ACHN (cell line): Measurements from ENCODE around the gene HPN.
"Not testable (repeated sequence)": the region's sequence is repeated elsewhere in the genome, so short reads cannot be mapped to it uniquely, and the experiment has no call there.

Experiments used
- DNase-seq: peaks from one replicate; pipeline ENCODE4 v3.0.0-alpha.2; 2015
- in situ Hi-C: cut with HindIII; loops from 2 replicates; pipeline ENCODE4 v1.10.0; 2017; ENCODE audit warnings: low sequenced_read_pairs, low pct_ligation_motif_present, low pct_unique_long_range_greater_than_20kb

Gene HPN

DNA sequence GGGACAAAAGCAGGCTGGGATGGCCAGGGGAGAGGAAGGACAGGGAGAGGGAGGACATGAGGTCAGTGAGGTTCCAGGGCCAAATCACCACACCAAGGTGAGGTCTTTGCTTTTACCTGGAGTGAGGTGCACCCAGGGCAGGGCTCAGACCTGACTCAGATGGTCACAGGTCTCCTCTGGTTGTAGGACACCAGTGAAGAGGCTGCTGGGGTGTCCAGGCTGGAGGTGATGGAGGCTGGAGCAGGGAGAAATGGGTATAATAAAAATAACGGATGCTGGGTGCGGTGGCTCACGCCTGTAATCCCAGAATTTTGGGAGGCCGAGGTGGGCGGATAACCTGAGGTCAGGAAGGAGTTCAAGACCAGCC lies 34.5 kb upstream of the HPN start:
- in situ Hi-C loops = no loop called here
- no peak for DNase-seq

GRCh38 chr19:35007427-35007826 lies 34.1 kb upstream of the HPN start:
- in situ Hi-C loops, DNase-seq: not testable (repeated sequence)

DNA sequence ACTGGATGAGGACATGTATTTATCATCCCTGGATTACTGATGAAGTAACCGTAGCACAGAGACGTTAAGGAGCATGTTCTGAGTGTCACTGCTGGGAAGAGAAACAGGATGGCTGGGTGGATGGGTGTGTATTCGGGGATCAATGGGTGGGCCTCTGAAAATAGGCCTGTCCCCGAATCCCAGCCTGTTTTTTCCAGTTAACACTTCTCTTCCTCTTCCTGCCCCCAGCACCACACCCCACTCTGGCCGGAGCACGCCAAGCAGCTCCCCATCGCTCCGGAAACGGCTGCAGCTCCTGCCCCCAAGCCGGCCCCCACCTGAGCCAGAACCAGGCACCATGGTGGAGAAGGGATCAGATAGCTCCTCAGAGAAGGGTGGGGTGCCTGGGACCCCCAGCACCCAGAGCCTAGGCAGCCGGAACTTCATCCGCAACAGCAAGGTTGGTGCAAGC lies 32.6 kb upstream of the HPN start:
- no peak for DNase-seq
- in situ Hi-C loops = no loop called here

DNA sequence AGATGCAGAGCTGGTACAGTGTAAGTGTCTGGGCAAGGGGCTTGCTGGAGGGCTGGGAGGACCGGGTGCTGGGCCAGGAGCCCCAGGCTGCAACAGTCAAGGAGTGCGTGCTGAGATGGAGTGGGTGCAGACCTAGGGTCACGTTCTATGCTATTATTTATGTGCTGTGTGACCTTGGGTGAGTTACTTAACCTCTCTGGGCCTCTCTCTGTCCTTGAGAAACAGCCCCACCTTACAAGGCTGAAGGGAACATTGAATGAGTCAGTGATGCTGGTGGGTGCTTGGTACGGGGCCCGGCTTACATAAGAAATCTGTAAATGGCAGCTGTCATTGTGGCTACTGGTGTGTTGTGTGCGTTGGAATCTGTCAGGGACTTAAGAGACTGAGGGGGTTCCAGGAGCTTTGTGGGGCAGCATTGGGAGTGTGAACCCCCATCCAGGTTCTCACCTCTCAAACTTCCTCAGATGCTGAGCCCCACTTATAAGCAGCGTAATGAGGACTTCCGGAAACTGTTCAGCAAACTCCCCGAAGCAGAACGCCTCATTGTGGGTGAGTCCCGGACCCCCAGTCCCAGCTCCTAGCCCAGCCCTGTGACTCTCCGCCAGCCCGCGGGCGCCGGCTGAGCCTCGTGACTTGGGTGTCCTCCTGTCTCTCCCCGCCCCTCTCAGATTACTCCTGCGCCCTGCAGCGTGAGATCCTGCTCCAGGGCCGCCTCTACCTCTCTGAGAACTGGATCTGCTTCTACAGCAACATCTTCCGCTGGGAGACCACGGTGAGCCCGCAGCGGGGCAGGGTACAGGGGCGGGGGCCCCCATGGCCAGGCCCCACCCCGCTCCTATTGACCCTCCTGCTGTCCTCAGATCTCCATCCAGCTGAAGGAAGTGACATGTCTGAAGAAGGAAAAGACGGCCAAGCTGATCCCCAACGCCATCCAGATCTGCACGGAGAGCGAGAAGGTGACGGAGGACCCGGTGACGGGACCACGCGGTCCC lies 31.8 kb upstream of the HPN start:
- in situ Hi-C loops = no loop called here
- DNase-seq = no peak

DNA sequence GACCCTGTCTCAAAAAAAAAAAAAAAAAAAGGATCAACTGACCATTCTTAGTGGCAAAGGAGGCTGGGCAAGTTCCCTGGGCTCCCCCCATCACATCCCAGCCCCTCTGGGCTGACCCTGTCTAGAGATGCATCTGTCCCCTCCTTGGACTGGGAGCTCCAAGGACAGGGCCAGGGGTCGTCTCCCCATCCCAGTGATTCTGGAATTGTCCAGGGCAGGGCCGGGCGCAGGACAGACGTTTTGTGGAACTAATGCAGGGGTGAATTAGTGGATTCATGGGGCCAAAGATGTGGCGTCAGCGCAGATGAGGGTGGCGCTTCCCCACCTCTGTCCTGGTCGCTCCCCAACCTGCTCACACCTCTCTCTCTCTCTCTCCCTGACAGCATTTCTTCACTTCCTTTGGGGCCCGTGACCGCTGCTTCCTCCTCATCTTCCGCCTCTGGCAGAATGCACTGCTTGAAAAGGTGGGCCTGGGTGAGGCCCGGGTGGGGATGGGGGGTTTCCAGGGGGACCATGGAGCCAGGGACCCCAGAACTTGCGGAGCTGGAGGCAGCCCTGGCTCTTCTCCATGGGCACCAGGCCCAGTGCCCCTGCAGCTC lies 30.3 kb upstream of the HPN start:
- no peak for DNase-seq
- in situ Hi-C loops = no loop called here

DNA sequence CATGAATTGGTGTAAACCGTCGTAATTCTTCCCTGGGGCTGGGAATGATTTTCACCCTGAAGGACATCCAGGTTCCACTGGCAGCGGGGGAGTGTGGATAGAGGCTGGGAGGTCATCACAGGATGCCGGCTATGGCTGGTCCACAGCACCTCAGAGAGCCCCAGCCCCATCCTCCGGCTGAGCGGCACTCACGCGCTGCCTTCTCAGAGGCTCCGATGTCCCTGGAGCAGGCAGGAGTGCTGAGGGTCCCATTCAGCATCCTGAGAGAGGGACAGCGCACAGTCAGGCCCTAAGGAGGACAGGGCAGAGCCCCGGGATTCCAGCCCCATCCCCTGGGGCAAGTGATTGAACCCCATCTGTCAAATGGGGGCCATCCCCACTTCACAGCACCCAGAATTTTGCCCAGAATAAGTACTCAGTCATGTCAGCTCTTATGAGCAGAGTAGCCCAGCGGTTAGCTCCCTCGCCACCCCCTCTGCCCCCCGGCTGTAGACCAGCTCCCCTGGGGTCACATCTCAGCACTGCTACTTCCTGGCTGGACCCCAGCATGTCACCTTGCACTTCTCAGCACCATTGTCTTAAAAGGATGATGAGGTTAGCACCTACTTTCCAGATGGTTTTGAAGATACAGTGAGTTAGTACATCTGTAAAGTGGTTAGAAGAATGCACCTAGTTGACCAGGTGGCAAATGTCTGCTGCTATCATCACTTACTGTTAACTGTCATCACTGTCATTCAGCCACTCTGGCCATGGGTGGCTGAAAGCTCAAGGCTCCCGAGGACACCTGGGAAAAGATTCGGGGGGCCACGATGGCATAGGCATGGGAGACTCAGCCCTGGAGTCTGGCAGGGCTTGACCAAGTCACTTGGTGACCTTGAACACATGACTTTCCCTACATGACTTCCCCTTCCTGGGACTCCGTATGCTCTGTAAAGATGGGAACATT lies 29.5 kb upstream of the HPN start:
- DNase-seq = no peak

DNA sequence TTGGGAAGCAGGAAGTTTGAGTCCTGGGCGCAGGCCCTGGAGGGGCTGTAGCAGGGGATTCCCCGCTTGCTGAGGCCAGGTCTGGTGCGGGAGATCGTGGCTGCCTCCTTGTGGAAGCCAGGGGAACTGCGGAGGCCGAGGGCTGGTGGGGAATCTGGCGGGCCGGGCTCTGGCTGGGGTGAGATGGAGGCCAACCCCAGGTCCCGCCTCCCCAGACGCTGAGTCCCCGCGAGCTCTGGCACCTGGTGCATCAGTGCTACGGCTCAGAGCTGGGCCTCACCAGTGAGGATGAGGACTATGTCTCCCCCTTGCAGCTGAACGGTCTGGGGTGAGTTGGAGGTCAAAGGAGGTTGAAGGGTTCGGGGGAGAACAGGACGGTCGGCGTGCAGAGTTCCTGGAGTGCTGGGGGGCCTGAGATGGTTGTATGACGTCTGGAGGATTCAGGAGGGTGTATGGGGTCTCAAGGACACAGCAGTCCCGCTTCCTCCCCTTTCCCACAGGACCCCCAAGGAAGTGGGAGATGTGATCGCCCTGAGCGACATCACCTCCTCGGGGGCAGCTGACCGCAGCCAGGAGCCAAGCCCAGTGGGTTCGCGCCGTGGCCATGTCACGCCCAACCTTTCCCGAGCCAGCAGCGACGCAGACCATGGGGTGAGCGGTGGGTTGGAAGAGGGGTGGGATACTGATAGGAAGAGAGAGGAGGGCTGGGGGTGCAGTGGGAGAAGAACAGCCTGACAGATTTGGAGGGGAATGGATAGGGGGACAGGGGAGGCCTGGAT lies 28.3 kb upstream of the HPN start:
- peak; percentile 40 for DNase-seq
- in situ Hi-C loops = no loop called here

More for the DNA sequence above, 29.5 kb upstream of the HPN start:
- in situ Hi-C loops = no loop called here

DNA sequence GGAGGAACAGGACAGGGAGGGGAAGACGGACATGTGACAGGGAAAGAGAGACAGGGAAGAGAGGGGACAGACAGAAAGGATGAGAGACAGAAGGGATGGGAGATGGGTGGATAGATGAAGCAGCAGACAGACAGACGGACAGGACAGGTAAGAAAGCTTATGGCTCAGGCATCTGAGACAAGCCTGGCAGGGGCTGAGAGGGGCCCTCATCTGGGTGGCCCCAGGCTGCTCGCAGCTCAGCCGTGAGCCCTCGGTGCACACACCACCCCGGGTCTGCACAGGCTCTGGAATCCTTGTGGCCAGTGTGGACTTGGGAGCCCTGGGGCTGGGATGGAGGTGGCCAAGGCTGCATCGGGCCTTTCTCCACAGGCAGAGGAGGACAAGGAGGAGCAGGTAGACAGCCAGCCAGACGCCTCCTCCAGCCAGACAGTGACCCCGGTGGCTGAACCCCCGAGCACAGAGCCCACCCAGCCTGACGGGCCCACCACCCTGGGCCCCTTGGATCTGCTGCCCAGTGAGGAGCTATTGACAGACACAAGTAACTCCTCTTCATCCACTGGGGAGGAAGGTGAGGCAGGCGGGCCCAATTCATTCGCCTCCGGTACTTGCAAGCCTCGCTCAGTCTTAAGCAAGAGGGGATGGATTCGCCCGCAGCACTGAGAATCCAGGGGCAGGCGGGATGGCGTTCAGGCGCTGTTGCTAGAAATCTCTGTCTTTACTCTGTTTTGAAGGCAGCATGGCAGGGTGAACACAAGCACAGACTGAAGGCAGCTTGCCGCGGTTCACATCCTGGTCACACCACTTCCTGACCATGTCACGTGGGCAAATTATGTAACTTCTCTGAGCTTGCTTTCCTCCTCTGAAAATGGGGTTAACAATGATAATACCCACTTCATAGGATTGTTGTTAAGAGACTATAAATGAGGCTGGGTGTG lies 27.4 kb upstream of the HPN start:
- no peak for DNase-seq
- in situ Hi-C loops = no loop called here

GRCh38 chr19:35014774-35015173 lies 26.7 kb upstream of the HPN start:
- DNase-seq, in situ Hi-C loops: not testable (repeated sequence)

DNA sequence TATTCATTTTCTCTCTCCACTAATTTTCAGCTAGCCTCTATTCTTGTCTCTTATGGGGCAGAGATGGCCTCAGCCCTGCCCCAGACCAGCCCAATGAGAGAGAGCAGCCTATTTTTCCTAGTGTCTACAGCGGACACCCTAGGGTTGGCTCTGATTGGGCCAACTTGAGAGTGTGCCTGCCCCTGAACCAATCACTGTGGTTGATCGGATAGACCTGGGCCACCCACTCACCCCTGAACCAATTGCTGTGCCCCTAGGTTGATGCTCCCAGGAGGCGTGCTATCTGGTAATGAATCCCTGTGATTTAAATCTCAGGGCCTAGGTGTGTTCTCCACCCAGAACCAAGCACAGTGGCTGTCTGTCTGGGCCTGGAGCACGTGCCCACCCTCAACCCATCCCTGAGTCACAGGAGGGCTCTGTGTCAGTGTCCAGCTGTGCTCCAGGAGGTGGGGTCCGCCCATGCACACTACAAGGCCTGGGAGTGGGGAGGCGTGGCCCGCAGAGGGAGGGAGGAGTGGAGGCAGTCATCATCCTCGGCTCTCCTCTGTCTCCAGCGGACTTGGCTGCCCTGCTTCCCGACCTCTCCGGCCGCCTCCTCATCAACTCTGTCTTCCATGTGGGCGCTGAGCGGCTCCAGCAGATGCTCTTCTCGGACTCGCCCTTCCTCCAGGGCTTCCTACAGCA lies 26.1 kb upstream of the HPN start:
- in situ Hi-C loops = no loop called here
- DNase-seq = no peak

- DNase-seq = no peak
- in situ Hi-C loops = no loop called here
Measured at GRCh38 chr19:35015954-35016351, 25.6 kb upstream of the HPN start.

GRCh38 chr19:35017507-35017906 lies 24.0 kb upstream of the HPN start:
- in situ Hi-C loops = no loop called here
- DNase-seq = no peak

DNA sequence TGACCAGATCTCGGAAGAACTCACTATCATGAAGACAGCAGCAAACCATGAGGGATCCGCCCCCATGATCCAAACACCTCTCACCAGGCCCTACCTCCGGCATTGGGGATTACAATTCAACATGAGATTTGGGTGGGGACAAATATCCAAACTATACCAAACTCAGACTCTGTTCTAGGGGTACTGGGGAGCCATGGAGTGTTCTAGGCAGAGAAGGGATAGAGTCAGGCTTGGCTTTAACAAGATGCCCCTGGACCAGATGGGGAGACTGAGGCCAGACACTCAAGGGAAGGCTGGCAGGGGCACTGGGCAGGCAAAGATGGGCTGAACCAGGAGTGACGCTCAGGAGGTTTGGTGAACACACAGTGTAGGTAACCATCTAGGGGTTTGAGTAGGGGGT lies 23.1 kb upstream of the HPN start:
- in situ Hi-C loops = no loop called here
- no peak for DNase-seq

DNA sequence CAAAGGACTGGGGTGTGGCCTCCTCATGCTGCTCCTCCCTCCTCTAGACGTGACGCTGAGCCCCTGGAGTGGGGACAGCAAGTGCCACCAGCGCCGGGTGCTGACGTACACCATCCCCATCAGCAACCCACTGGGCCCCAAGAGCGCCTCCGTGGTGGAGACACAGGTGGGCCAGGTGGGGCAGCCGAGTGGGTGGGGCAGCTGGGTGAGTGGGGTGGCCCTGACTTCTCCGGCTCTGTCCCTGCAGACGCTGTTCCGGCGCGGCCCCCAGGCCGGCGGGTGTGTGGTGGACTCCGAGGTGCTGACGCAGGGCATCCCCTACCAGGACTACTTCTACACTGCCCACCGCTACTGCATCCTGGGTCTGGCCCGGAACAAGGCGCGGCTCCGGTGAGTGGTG lies 22.4 kb upstream of the HPN start:
- in situ Hi-C loops = no loop called here
- DNase-seq = no peak

- in situ Hi-C loops = no loop called here
- DNase-seq = no peak
Measured at GRCh38 chr19:35021016-35021415, 20.5 kb upstream of the HPN start.

GRCh38 chr19:35021596-35021995 lies 19.9 kb upstream of the HPN start:
- DNase-seq = no peak
- in situ Hi-C loops = no loop called here

- DNase-seq = no peak
- in situ Hi-C loops = no loop called here
Measured at GRCh38 chr19:35022460-35022859, 19.1 kb upstream of the HPN start.
